Caco-2 (cell line): ENCODE data around the gene PPARG. TPM values are rescaled to one million over a fixed set of nuclear protein-coding genes. Genes with fewer than 3 reads are reported as not detected.

Experiments used
- BruUV-seq: library from RNA; stranded (reverse); fragments of 400-500 nt; replicated peaks from 2 replicates; lab custom pipeline; 2021; lab: Mats Ljungman, UMichigan
- CTCF ChIA-PET: fragments of 300-600 bp; sonication (Branson Sonifier 250); formaldehyde crosslinking; loops from one replicate; lab custom pipeline; 2022; ENCODE audit warnings: antibody characterized with exemption; lab: Charles Lee
- POLR2A ChIA-PET: fragments of 300-600 bp; sonication (Branson Sonifier 250); formaldehyde crosslinking; loops from one replicate; lab custom pipeline; 2022; ENCODE audit warnings: antibody characterized with exemption; lab: Charles Lee
- DNase-seq, 2 experiments: peaks; one replicate each; pipeline versions ENCODE4 v3.0.0 to v3.0.0-alpha.2; 2020 to 2022
- H3K27me3 ChIP-seq: replicated peaks from 2 replicates; pipeline ENCODE4 v1.6.0; 2011; ENCODE audit warnings: low read length; ENCODE audit not compliant: control insufficient read depth, insufficient read depth
- H3K36me3 ChIP-seq: 2 replicates; pipeline ENCODE4 v1.5.1; 2011; ENCODE audit warnings: low read length; ENCODE audit not compliant: control insufficient read depth, insufficient read depth
- H3K4me1 ChIP-seq: fragments of 250-450 bp; sonication (Bioruptor Pico); 2 replicates; pipeline ENCODE4 v1.5.1; 2020; ENCODE audit warnings: mild to moderate bottlenecking
- H3K4me3 ChIP-seq: 2 replicates; pipeline ENCODE4 v1.5.1; 2011; ENCODE audit warnings: low read depth, mild to moderate bottlenecking, control low read depth, low read length
- H3K9me3 ChIP-seq: fragments of 250-450 bp; sonication (Bioruptor Pico); 2 replicates; pipeline ENCODE4 v1.5.1; 2020; ENCODE audit warnings: mild to moderate bottlenecking, moderate library complexity
- H3K27ac Mint-ChIP-seq: one replicate; pipeline ENCODE4 v1.8.0; 2022; ENCODE audit warnings: mixed read lengths; ENCODE audit not compliant: unreplicated experiment
- H3K27me3 Mint-ChIP-seq: one replicate; pipeline ENCODE4 v1.8.0; 2022; ENCODE audit warnings: mixed read lengths; ENCODE audit not compliant: insufficient read depth, unreplicated experiment
- H3K36me3 Mint-ChIP-seq: one replicate; pipeline ENCODE4 v1.8.0; 2022; ENCODE audit warnings: mild to moderate bottlenecking, mixed read lengths; ENCODE audit not compliant: insufficient read depth, unreplicated experiment
- H3K4me1 Mint-ChIP-seq: one replicate; pipeline ENCODE4 v1.8.0; 2022; ENCODE audit warnings: low read depth, mixed read lengths; ENCODE audit not compliant: unreplicated experiment
- H3K4me3 Mint-ChIP-seq: one replicate; pipeline ENCODE4 v1.8.0; 2022; ENCODE audit warnings: mild to moderate bottlenecking, moderate library complexity, mixed read lengths; ENCODE audit not compliant: unreplicated experiment
- H3K9me3 Mint-ChIP-seq: one replicate; pipeline ENCODE4 v1.8.0; 2022; ENCODE audit warnings: mixed read lengths; ENCODE audit not compliant: unreplicated experiment
- CTCF ChIP-seq, 2 experiments: fragments of 200-600 bp in 1 of 2; IDR thresholded peaks; 1 replicate in 1 of 2; 2 replicates in 1 of 2; pipeline versions ENCODE4 v1.5.1 to v1.8.0; 2011 to 2022; ENCODE audit warnings: antibody characterized with exemption in 1 of 2, control low read depth in 1 of 2, inconsistent platforms in 1 of 2, low read depth in 1 of 2, low read length in 1 of 2, mild to moderate bottlenecking in 1 of 2, moderate library complexity in 1 of 2; ENCODE audit not compliant: insufficient read depth in 1 of 2, severe bottlenecking in 1 of 2, unreplicated experiment in 1 of 2
- intact Hi-C: fragments of 100-400 bp; cut with micrococcal nuclease; formaldehyde crosslinking; loops from one replicate; pipeline ENCODE4 v1.10.0; 2022; ENCODE audit not compliant: unreplicated experiment
- total RNA-seq: library from RNA; stranded (reverse); gene quantifications from 2 replicates; pipeline ENCODE4 v1.2.3, GENCODE V29; 2022

The PPARG gene
- total RNA-seq, 1 experiment from 2014 or later = 15.6 TPM

- POLR2A ChIA-PET = no interaction called here
- H3K9me3 ChIP-seq = no peaks in the 10 kb centered on the region
- Mint-ChIP-seq H3K27me3 (no peaks in the 10 kb centered on the region), H3K4me1 (no peaks in the 10 kb centered on the region), H3K4me3 (no peak overlapping the region), H3K36me3 (no peaks in the 10 kb centered on the region), H3K9me3 (no peaks in the 10 kb centered on the region), H3K27ac (no peak overlapping the region)
- no peak for DNase-seq
- no peaks in the 10 kb centered on the region for H3K4me1 ChIP-seq
- no peaks in the 10 kb centered on the region for H3K27me3 ChIP-seq
- no peaks in the 10 kb centered on the region for H3K36me3 ChIP-seq
- CTCF ChIA-PET = no interaction called here
- no TSS peak for BruUV-seq
- H3K4me3 ChIP-seq = no peak overlapping the region
- TF ChIP-seq CTCF (IDR thresholded peaks at IDR 0.05; ENCODE audit: insufficient read depth in 1 of 2, low read depth in 1 of 2, low read length in 1 of 2, severe bottlenecking in 1 of 2, unreplicated experiment in 1 of 2) = no peak
- intact Hi-C loops = no loop called here
Measured at GRCh38 chr3:12296511-12296910, 7.6 kb downstream of the PPARG start.

GRCh38 chr3:12299026-12299425 lies 10.2 kb downstream of the PPARG start:
- Histone ChIP-seq H3K4me3 (no peak overlapping the region), H3K4me1 (no peaks in the 10 kb centered on the region), H3K9me3 (no peaks in the 10 kb centered on the region), H3K27me3 (no peaks in the 10 kb centered on the region), H3K36me3 (no peaks in the 10 kb centered on the region)
- ChIA-PET POLR2A (interaction anchor here (0.6 kb wide), 1 partner anchor 210 kb away, joined by 5 read pairs; no protein-coding TSS in a partner anchor), CTCF (no interaction called here)
- Mint-ChIP-seq H3K36me3 (no peaks in the 10 kb centered on the region), H3K27ac (no peak overlapping the region), H3K4me3 (no peak overlapping the region), H3K9me3 (no peaks in the 10 kb centered on the region), H3K4me1 (no peaks in the 10 kb centered on the region), H3K27me3 (no peaks in the 10 kb centered on the region)
- no peak for DNase-seq
- no peak for TF ChIP-seq CTCF (IDR thresholded peaks at IDR 0.05; ENCODE audit: insufficient read depth in 1 of 2, low read depth in 1 of 2, low read length in 1 of 2, severe bottlenecking in 1 of 2, unreplicated experiment in 1 of 2)
- intact Hi-C loops = no loop called here
- no TSS peak for BruUV-seq

GRCh38 chr3:12300137-12300536 lies 11.3 kb downstream of the PPARG start:
- Mint-ChIP-seq H3K4me3 (no peak overlapping the region), H3K27ac (no peak overlapping the region), H3K36me3 (no peaks in the 10 kb centered on the region), H3K27me3 (no peaks in the 10 kb centered on the region), H3K9me3 (no peaks in the 10 kb centered on the region), H3K4me1 (peaks cover 5% of the 10 kb centered on the region)
- TF ChIP-seq CTCF (IDR thresholded peaks at IDR 0.05; ENCODE audit: insufficient read depth in 1 of 2, low read depth in 1 of 2, low read length in 1 of 2, severe bottlenecking in 1 of 2, unreplicated experiment in 1 of 2) = no peak
- no peaks in the 10 kb centered on the region for H3K9me3 ChIP-seq
- no peaks in the 10 kb centered on the region for H3K27me3 ChIP-seq
- no peak overlapping the region for H3K4me3 ChIP-seq
- no peak for DNase-seq
- no peaks in the 10 kb centered on the region for H3K4me1 ChIP-seq
- BruUV-seq = no TSS peak
- CTCF ChIA-PET = no interaction called here
- intact Hi-C loops = no loop called here
- POLR2A ChIA-PET = no interaction called here
- no peaks in the 10 kb centered on the region for H3K36me3 ChIP-seq
